GM23338 (cell line): ENCODE results near the gene EIF4EBP3. TPM values are rescaled to one million over a fixed set of nuclear protein-coding genes. Genes with fewer than 3 reads are reported as not detected.
"Not testable (repeated sequence)": the region's sequence is repeated elsewhere in the genome, so short reads cannot be mapped to it uniquely, and the experiment has no call there.

Experiments
- ATAC-seq: fragments of 200-7000 bp; cut with Tn5 transposase; 3 replicates; pipeline ENCODE4 v1.9.1; 2020
- DNase-seq: peaks from one replicate; pipeline ENCODE4 v3.0.0-alpha.2; 2015; ENCODE audit warnings: low spot score
- H2AFZ ChIP-seq: fragments of 200-600 bp; sonication (generic); 2 replicates; pipeline ENCODE4 v1.8.0; 2016; ENCODE audit warnings: antibody characterized with exemption, mild to moderate bottlenecking, moderate library complexity
- H3F3A ChIP-seq: fragments of 200-600 bp; sonication (generic); replicated peaks from 2 replicates; pipeline ENCODE4 v1.8.0; 2017; ENCODE audit warnings: antibody characterized with exemption, mixed run types, low read depth
- H3K27ac ChIP-seq: fragments of 200-600 bp; sonication (generic); 2 replicates; pipeline ENCODE4 v1.6.1; 2016; ENCODE audit warnings: low read depth
- H3K27me3 ChIP-seq: fragments of 200-600 bp; sonication (generic); 2 replicates; pipeline ENCODE4 v1.8.0; 2016; ENCODE audit warnings: mild to moderate bottlenecking, mixed run types, moderate library complexity; ENCODE audit not compliant: insufficient read depth
- H3K36me3 ChIP-seq: fragments of 200-600 bp; sonication (generic); 2 replicates; pipeline ENCODE4 v1.8.0; 2016; ENCODE audit warnings: mild to moderate bottlenecking; ENCODE audit not compliant: insufficient read depth
- H3K4me1 ChIP-seq: fragments of 200-600 bp; sonication (generic); 2 replicates; pipeline ENCODE4 v1.8.0; 2016; ENCODE audit warnings: mild to moderate bottlenecking, moderate library complexity; ENCODE audit not compliant: insufficient read depth
- H3K4me2 ChIP-seq: fragments of 200-600 bp; sonication (generic); 2 replicates; pipeline ENCODE4 v1.7.1; 2017; ENCODE audit warnings: mixed run types
- H3K4me3 ChIP-seq: fragments of 200-600 bp; sonication (generic); 2 replicates; pipeline ENCODE4 v1.6.1; 2016; ENCODE audit warnings: mixed run types
- H3K79me2 ChIP-seq: fragments of 200-600 bp; sonication (generic); replicated peaks from 2 replicates; pipeline ENCODE4 v1.8.0; 2017; ENCODE audit warnings: mild to moderate bottlenecking; ENCODE audit not compliant: insufficient read depth
- H3K9me2 ChIP-seq: fragments of 200-600 bp; sonication (generic); 2 replicates; pipeline ENCODE4 v1.8.0; 2017; ENCODE audit not compliant: insufficient read depth
- H4K20me1 ChIP-seq: fragments of 200-600 bp; sonication (generic); replicated peaks from 2 replicates; pipeline ENCODE4 v1.8.0; 2017; ENCODE audit warnings: mild to moderate bottlenecking; ENCODE audit not compliant: insufficient read depth
- H3K27ac Mint-ChIP-seq: 2 replicates; pipeline ENCODE4 v1.8.0; 2020; ENCODE audit warnings: inconsistent platforms, mild to moderate bottlenecking, moderate library complexity, mixed read lengths
- H3K27me3 Mint-ChIP-seq: 3 replicates; pipeline ENCODE4 v1.8.0; 2022; ENCODE audit warnings: low read depth, mild to moderate bottlenecking, moderate library complexity, mixed read lengths, inconsistent platforms; ENCODE audit not compliant: insufficient read depth, poor library complexity
- H3K36me3 Mint-ChIP-seq: 3 replicates; pipeline ENCODE4 v1.8.0; 2021; ENCODE audit warnings: low read depth, mild to moderate bottlenecking, inconsistent platforms, moderate library complexity, mixed read lengths
- H3K4me1 Mint-ChIP-seq: 3 replicates; pipeline ENCODE4 v1.8.0; 2020; ENCODE audit warnings: mild to moderate bottlenecking, inconsistent platforms, mixed read lengths
- H3K4me3 Mint-ChIP-seq: 3 replicates; pipeline ENCODE4 v1.8.0; 2021; ENCODE audit warnings: moderate library complexity, mild to moderate bottlenecking, inconsistent platforms, mixed read lengths
- H3K9me3 Mint-ChIP-seq: 3 replicates; pipeline ENCODE4 v1.8.0; 2020; ENCODE audit warnings: moderate library complexity, mild to moderate bottlenecking, inconsistent platforms, mixed read lengths
- ETS1 ChIP-seq: IDR thresholded peaks from 2 replicates; pipeline ENCODE4 v1.6.1; 2016; ENCODE audit warnings: antibody characterized with exemption
- EZH2phosphoT487 ChIP-seq: fragments of 200-600 bp; sonication (generic); IDR thresholded peaks from one replicate; pipeline ENCODE4 v1.8.1; 2018; ENCODE audit warnings: antibody characterized with exemption; ENCODE audit not compliant: unreplicated experiment
- REST ChIP-seq: IDR thresholded peaks from one replicate; pipeline ENCODE4 v1.6.1; 2018; ENCODE audit warnings: antibody characterized with exemption; ENCODE audit not compliant: unreplicated experiment
- ZNF331 ChIP-seq: fragments of 250-450 bp; sonication (Bioruptor Pico); IDR thresholded peaks from 2 replicates; pipeline ENCODE4 v1.5.0; 2020; ENCODE audit warnings: low read depth, mild to moderate bottlenecking, moderate library complexity
- polyA plus RNA-seq: library from polyadenylated mRNA; unstranded; fragments of >200 nt; fragmentation: Nextera tagmentation; extraction: Ambion mirVana; gene quantifications from 2 replicates; pipeline ENCODE4 v1.2.1, GENCODE V29; 2016
- total RNA-seq: library from RNA; depleted of rRNA; stranded (reverse); fragments of >200 nt; shearing (Covaris generic); gene quantifications from 2 replicates; pipeline ENCODE4 v1.2.3, GENCODE V29; 2014

EIF4EBP3 gene
- total and polyA plus RNA-seq, 2 experiments from 2014 or later, result 2.4 to 21.5 TPM

DNA sequence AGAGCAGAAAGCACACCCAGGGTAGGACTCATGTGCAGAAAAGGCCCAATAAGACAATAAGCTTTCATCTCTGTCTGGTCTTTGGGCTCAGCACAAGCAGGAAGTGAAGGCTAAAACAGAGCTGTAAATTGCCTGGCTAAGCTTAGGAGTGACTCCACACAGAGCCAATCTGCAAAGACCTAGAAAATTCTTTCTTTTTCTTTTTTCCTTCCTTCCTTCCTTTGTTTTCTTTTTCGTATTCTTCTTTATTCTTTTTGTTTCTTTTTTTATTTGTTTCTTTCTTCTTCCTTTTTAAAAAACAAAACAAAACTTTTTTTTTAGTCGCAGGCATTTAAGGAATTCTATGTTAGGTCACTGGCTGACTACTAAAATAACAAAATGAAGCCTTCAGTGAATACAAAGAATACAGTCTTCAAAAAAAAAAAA lies 29.3 kb downstream of the EIF4EBP3 start:
- DNase-seq, result no peak
- TF ChIP-seq ETS1 (no peak), REST (no peak), ZNF331 (no peak)
- Histone ChIP-seq H3K27ac (no peak overlapping the region), H3K4me1 (no peaks in the 10 kb centered on the region), H2AFZ (peak overlapping the region; percentile 30), H3K79me2 (no peaks in the 10 kb centered on the region), H3K9me2 (no peaks in the 10 kb centered on the region), H3K36me3 (no peaks in the 10 kb centered on the region), H3F3A (no peaks in the 10 kb centered on the region), H4K20me1 (no peaks in the 10 kb centered on the region), H3K4me3 (no peak overlapping the region), H3K27me3 (no peaks in the 10 kb centered on the region), H3K4me2 (no peak overlapping the region)
- Mint-ChIP-seq H3K27me3 (peaks cover 1% of the 10 kb centered on the region), H3K9me3 (no peaks in the 10 kb centered on the region), H3K4me1 (no peaks in the 10 kb centered on the region), H3K27ac (no peak overlapping the region), H3K36me3 (no peaks in the 10 kb centered on the region), H3K4me3 (no peak overlapping the region)
- ATAC-seq, result peak; percentile 29; the same call in 1 of the 3 replicates

- not testable (repeated sequence) for H3K27ac ChIP-seq, H4K20me1 ChIP-seq, H3K79me2 ChIP-seq, ATAC-seq, H3K4me1 Mint-ChIP-seq, H3F3A ChIP-seq, H3K36me3 ChIP-seq, H3K4me3 ChIP-seq, H3K4me1 ChIP-seq, H3K9me3 Mint-ChIP-seq, H3K27me3 Mint-ChIP-seq, H3K36me3 Mint-ChIP-seq, H3K4me3 Mint-ChIP-seq, H3K9me2 ChIP-seq, DNase-seq, H2AFZ ChIP-seq, H3K4me2 ChIP-seq, H3K27ac Mint-ChIP-seq, H3K27me3 ChIP-seq
Observed at GRCh38 chr5:140579188-140579747, 31.8 kb downstream of the EIF4EBP3 start.

- Mint-ChIP-seq H3K4me3 (no peak overlapping the region), H3K9me3 (peaks cover 5% of the 10 kb centered on the region; the same call in 1 of the 3 replicates), H3K27ac (no peak overlapping the region), H3K36me3 (no peaks in the 10 kb centered on the region), H3K4me1 (no peaks in the 10 kb centered on the region), H3K27me3 (no peaks in the 10 kb centered on the region)
- no peaks in the 10 kb centered on the region for H3K79me2 ChIP-seq
- H3K27me3 ChIP-seq, result no peaks in the 10 kb centered on the region
- H3K27ac ChIP-seq, result no peak overlapping the region
- H3K4me3 ChIP-seq, result no peak overlapping the region
- no peaks in the 10 kb centered on the region for H3K36me3 ChIP-seq
- no peak overlapping the region for H2AFZ ChIP-seq
- ATAC-seq, result no peak
- no peaks in the 10 kb centered on the region for H3K9me2 ChIP-seq
- H3K4me1 ChIP-seq, result no peaks in the 10 kb centered on the region
- no peaks in the 10 kb centered on the region for H3F3A ChIP-seq
- no peak for TF ChIP-seq EZH2phosphoT487
- H3K4me2 ChIP-seq, result no peak overlapping the region
- DNase-seq, result no peak
- no peaks in the 10 kb centered on the region for H4K20me1 ChIP-seq
Observed at GRCh38 chr5:140587495-140587894, 40.0 kb downstream of the EIF4EBP3 start.
